ENCODE results near the gene OR4C12. TPM values are rescaled to one million over a fixed set of nuclear protein-coding genes. Genes with fewer than 3 reads are reported as not detected.
"Not testable (repeated sequence)": the region's sequence is repeated elsewhere in the genome, so short reads cannot be mapped to it uniquely, and the experiment has no call there.

The OR4C12 gene
- total RNA-seq = not detected in 3 replicates

GRCh38 chr11:49982435-49982834 is at the start of gene OR4C12:
Gene OR4C12 (minus strand): TSS chr11:49982535. CDS start chr11:49982501, 34 bp downstream.
- not testable (repeated sequence) for H3K36me3 Mint-ChIP-seq; DNase-seq (ENCODE audit: low spot score in 2 of 2, unreplicated experiment in 2 of 2); H3K4me1 Mint-ChIP-seq; H3K27ac Mint-ChIP-seq; H3K27me3 Mint-ChIP-seq (ENCODE audit: low read depth); H3K4me3 Mint-ChIP-seq
- H3K9me3 Mint-ChIP-seq = peaks cover 72% of the 10 kb centered on the region

- H3K36me3 Mint-ChIP-seq = no peaks in the 10 kb centered on the region
- no peak for DNase-seq (ENCODE audit: low spot score in 2 of 2, unreplicated experiment in 2 of 2)
- no peak for TF ChIP-seq CTCF (IDR thresholded peaks at IDR 0.05; ENCODE audit: unreplicated experiment)
- no peak overlapping the region for H3K4me3 Mint-ChIP-seq
- no peak overlapping the region for H3K27ac Mint-ChIP-seq
- H3K9me3 Mint-ChIP-seq = peaks cover 73% of the 10 kb centered on the region
- H3K27me3 Mint-ChIP-seq (ENCODE audit: low read depth) = no peaks in the 10 kb centered on the region
- no peaks in the 10 kb centered on the region for H3K4me1 Mint-ChIP-seq
These were observed 47.9 kb upstream of the OR4C12 start for GRCh38 chr11:50030193-50030592.

- no peaks in the 10 kb centered on the region for H3K27me3 Mint-ChIP-seq (ENCODE audit: low read depth)
- no peaks in the 10 kb centered on the region for H3K36me3 Mint-ChIP-seq
- no peak overlapping the region for H3K4me3 Mint-ChIP-seq
- H3K9me3 Mint-ChIP-seq = peaks cover 71% of the 10 kb centered on the region
- TF ChIP-seq CTCF (IDR thresholded peaks at IDR 0.05; ENCODE audit: unreplicated experiment) = peak; percentile 54
- no peaks in the 10 kb centered on the region for H3K4me1 Mint-ChIP-seq
- no peak for DNase-seq (ENCODE audit: low spot score in 2 of 2, unreplicated experiment in 2 of 2)
- no peak overlapping the region for H3K27ac Mint-ChIP-seq
These were observed 13.2 kb upstream of the OR4C12 start for GRCh38 chr11:49995565-49995964.

- H3K27me3 Mint-ChIP-seq (ENCODE audit: low read depth); H3K4me1 Mint-ChIP-seq; DNase-seq (ENCODE audit: low spot score in 2 of 2, unreplicated experiment in 2 of 2); H3K27ac Mint-ChIP-seq; H3K36me3 Mint-ChIP-seq; H3K4me3 Mint-ChIP-seq: not testable (repeated sequence)
- H3K9me3 Mint-ChIP-seq = peaks cover 57% of the 10 kb centered on the region
These were observed 8.9 kb downstream of the OR4C12 start for GRCh38 chr11:49973439-49973838.

GRCh38 chr11:49952091-49952490 is 30.2 kb downstream of the OR4C12 start, which contains the start of gene OR4C13:
Gene OR4C13 (plus strand): TSS chr11:49952391. CDS start chr11:49952423, 32 bp downstream.
- peaks cover 1% of the 10 kb centered on the region for H3K36me3 Mint-ChIP-seq
- no peaks in the 10 kb centered on the region for H3K27me3 Mint-ChIP-seq (ENCODE audit: low read depth)
- no peak for TF ChIP-seq CTCF (IDR thresholded peaks at IDR 0.05; ENCODE audit: unreplicated experiment)
- H3K27ac Mint-ChIP-seq = no peak within 1 kb of the TSS
- H3K4me1 Mint-ChIP-seq = no peaks in the 10 kb centered on the region
- no peak for DNase-seq (ENCODE audit: low spot score in 2 of 2, unreplicated experiment in 2 of 2)
- peaks cover 59% of the 10 kb centered on the region for H3K9me3 Mint-ChIP-seq
- H3K4me3 Mint-ChIP-seq = no peak within 1 kb of the TSS

GRCh38 chr11:49948701-49949100 is 33.6 kb downstream of the OR4C12 start:
- not testable (repeated sequence) for H3K4me1 Mint-ChIP-seq; H3K4me3 Mint-ChIP-seq; H3K36me3 Mint-ChIP-seq; H3K27ac Mint-ChIP-seq; DNase-seq (ENCODE audit: low spot score in 2 of 2, unreplicated experiment in 2 of 2); H3K27me3 Mint-ChIP-seq (ENCODE audit: low read depth)
- peaks cover 68% of the 10 kb centered on the region for H3K9me3 Mint-ChIP-seq

Other genes starting within 250 kb of the OR4C12 start
- not detected in 3 replicates for gene OR4C13, start 30.1 kb downstream of the OR4C12 start, total RNA-seq
- not detected in 3 replicates for gene OR4C45, start 50.3 kb upstream of the OR4C12 start, total RNA-seq